K562 (cell line): ENCODE measurements around the gene EPN2.

Source experiments
- FOXM1 ChIP-seq, 2 experiments: fragments of 450-650 bp in 1 of 2; sonication (generic) in 1 of 2; formaldehyde crosslinking in 1 of 2; IDR thresholded peaks; 2 replicates each; pipeline versions ENCODE4 v1.6.1 to v1.9.0; 2017 to 2022; ENCODE audit warnings: low read depth in 2 of 2, mild to moderate bottlenecking in 2 of 2, missing genetic modification reagents in 1 of 2, moderate library complexity in 1 of 2
- KDM5B ChIP-seq: fragments of 200-600 bp; sonication (generic); IDR thresholded peaks from 2 replicates; pipeline ENCODE4 v1.6.1; 2012; ENCODE audit warnings: low read depth, mild to moderate bottlenecking, moderate library complexity, low read length, control low read depth, inconsistent platforms; ENCODE audit not compliant: insufficient replicate concordance
- MYC ChIP-seq, 2 experiments: fragments of 250-450 bp in 1 of 2; sonication (Bioruptor Pico) in 1 of 2; IDR thresholded peaks; 2 replicates each; pipeline versions ENCODE4 v1.5.1 to v1.6.1; 2012 to 2021; ENCODE audit warnings: low read depth in 2 of 2, borderline replicate concordance in 1 of 2, improper control_type of control experiment in 1 of 2, low read length in 1 of 2, mild to moderate bottlenecking in 1 of 2, moderate library complexity in 1 of 2
- NFYB ChIP-seq: IDR thresholded peaks from 2 replicates; pipeline ENCODE4 v1.6.1; 2011; ENCODE audit warnings: mild to moderate bottlenecking, moderate library complexity; ENCODE audit not compliant: insufficient read length; ENCODE audit errors: extremely low read depth
- NR1H2 ChIP-seq: sonication (generic); formaldehyde crosslinking; IDR thresholded peaks from 2 replicates; pipeline ENCODE4 v1.4.0; 2020; ENCODE audit warnings: mild to moderate bottlenecking, missing genetic modification reagents
- NR4A1 ChIP-seq, 2 experiments: fragments of 250-450 bp in 1 of 2; fragments of 450-650 bp in 1 of 2; sonication (Bioruptor Pico) in 1 of 2; IDR thresholded peaks; 2 replicates each; pipeline versions ENCODE4 v1.4.0 to v1.6.1; 2016 to 2020; ENCODE audit warnings: mild to moderate bottlenecking in 2 of 2, missing compliant biosample characterization in 1 of 2, missing genetic modification characterization in 1 of 2, moderate library complexity in 1 of 2
- NUFIP1 ChIP-seq: fragments of 450-650 bp; IDR thresholded peaks from 2 replicates; pipeline ENCODE4 v1.6.1; 2018; ENCODE audit not compliant: partially characterized antibody
- POLR2A ChIP-seq: fragments of 450-650 bp; conservative IDR thresholded peaks from 2 replicates; pipeline ENCODE4 v1.6.1; 2016
- POLR2AphosphoS2 ChIP-seq: IDR thresholded peaks from 2 replicates; pipeline ENCODE4 v1.6.1; 2012; ENCODE audit warnings: low read length, improper control_type of control experiment
- RBBP5 ChIP-seq: fragments of 200-600 bp; sonication (generic); IDR thresholded peaks from 2 replicates; pipeline ENCODE4 v1.6.1; 2012; ENCODE audit warnings: borderline replicate concordance, mild to moderate bottlenecking, low read length, control low read depth, inconsistent platforms; ENCODE audit not compliant: insufficient read depth, poor library complexity, severe bottlenecking
- SP1 ChIP-seq: sonication (generic); formaldehyde crosslinking; IDR thresholded peaks from 2 replicates; pipeline ENCODE4 v1.8.1; 2022; ENCODE audit warnings: mild to moderate bottlenecking, missing genetic modification reagents
- TCF7 ChIP-seq: sonication (generic); IDR thresholded peaks from 2 replicates; pipeline ENCODE4 v1.6.1; 2016; ENCODE audit warnings: antibody characterized with exemption, borderline replicate concordance
- TGIF2 ChIP-seq: sonication (generic); formaldehyde crosslinking; IDR thresholded peaks from 2 replicates; pipeline ENCODE4 v1.8.1; 2022; ENCODE audit warnings: mild to moderate bottlenecking, missing genetic modification reagents, moderate library complexity
- TF ChIP-seq, protein P1 (sequence below), 3 experiments: IDR thresholded peaks in 2 of 3; conservative IDR thresholded peaks in 1 of 3; 2 replicates each; pipeline ENCODE4 v1.5.1; 2011 to 2012; ENCODE audit warnings: low read length in 3 of 3, mild to moderate bottlenecking in 3 of 3, control low read depth in 2 of 3, improper control_type of control experiment in 1 of 3, inconsistent platforms in 1 of 3, low read depth in 1 of 3, mixed read lengths in 1 of 3, moderate library complexity in 1 of 3; ENCODE audit not compliant: insufficient read depth in 2 of 3

DNA sequence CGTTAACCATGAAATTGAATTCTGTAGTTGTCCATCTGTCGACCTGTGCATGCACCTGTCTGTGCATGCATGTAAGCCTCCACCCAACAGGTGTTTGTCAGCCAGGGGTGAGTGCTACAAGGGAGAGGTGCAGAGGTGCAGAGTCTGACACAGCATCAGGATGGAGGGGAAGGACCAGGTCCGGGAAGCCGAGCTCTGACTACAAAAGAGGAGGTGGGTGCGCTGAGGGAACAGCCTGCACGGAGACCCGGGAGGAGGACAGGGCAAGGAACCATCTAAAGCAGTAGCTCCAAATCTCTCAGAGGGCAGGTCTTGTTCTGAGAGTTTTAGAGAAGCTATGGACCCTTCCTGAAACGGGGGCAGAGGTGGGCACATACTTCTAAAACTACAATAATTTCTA, 71.2 kb downstream of the EPN2 start:
- TF ChIP-seq NFYB (no peak), TCF7 (no peak), MYC (IDR thresholded peaks at IDR 0.05; ENCODE audit: low read depth, low read length) (no peak), MYC (CRISPR knock-in tag; IDR thresholded peaks at IDR 0.05; ENCODE audit: borderline replicate concordance, low read depth) (no peak), NUFIP1 (no peak), NR1H2 (CRISPR knock-in tag) (no peak), POLR2AphosphoS2 (no peak), RBBP5 (no peak), FOXM1 (IDR thresholded peaks at IDR 0.05; ENCODE audit: low read depth) (no peak), FOXM1 (CRISPR knock-in tag; IDR thresholded peaks at IDR 0.05; ENCODE audit: low read depth) (no peak), SP1 (CRISPR knock-in tag) (no peak), NR4A1 (CRISPR knock-in tag; IDR thresholded peaks at IDR 0.05) (no peak), NR4A1 (tag; IDR thresholded peaks at IDR 0.05) (no peak), KDM5B (no peak), POLR2A (no peak), TGIF2 (no peak)
- TF ChIP-seq, protein P1, sequence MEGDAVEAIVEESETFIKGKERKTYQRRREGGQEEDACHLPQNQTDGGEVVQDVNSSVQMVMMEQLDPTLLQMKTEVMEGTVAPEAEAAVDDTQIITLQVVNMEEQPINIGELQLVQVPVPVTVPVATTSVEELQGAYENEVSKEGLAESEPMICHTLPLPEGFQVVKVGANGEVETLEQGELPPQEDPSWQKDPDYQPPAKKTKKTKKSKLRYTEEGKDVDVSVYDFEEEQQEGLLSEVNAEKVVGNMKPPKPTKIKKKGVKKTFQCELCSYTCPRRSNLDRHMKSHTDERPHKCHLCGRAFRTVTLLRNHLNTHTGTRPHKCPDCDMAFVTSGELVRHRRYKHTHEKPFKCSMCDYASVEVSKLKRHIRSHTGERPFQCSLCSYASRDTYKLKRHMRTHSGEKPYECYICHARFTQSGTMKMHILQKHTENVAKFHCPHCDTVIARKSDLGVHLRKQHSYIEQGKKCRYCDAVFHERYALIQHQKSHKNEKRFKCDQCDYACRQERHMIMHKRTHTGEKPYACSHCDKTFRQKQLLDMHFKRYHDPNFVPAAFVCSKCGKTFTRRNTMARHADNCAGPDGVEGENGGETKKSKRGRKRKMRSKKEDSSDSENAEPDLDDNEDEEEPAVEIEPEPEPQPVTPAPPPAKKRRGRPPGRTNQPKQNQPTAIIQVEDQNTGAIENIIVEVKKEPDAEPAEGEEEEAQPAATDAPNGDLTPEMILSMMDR (IDR thresholded peaks at IDR 0.05 in 2 of 3, conservative IDR thresholded peaks at IDR 0.05 in 1 of 3; ENCODE audit: insufficient read depth in 2 of 3, low read depth in 1 of 3, low read length in 3 of 3): no peak
